Bronchus fibroblast of lung (primary cell): ENCODE measurements around the gene ASB3. TPM values are rescaled to one million over a fixed set of nuclear protein-coding genes. Genes with fewer than 3 reads are reported as not detected.

Experiments used
- total RNA-seq: library from RNA; depleted of rRNA; stranded (reverse); fragments of >200 nt; gene quantifications from 2 replicates; pipeline ENCODE4 v1.2.3, GENCODE V29; 2015

The ASB3 gene, protein sequence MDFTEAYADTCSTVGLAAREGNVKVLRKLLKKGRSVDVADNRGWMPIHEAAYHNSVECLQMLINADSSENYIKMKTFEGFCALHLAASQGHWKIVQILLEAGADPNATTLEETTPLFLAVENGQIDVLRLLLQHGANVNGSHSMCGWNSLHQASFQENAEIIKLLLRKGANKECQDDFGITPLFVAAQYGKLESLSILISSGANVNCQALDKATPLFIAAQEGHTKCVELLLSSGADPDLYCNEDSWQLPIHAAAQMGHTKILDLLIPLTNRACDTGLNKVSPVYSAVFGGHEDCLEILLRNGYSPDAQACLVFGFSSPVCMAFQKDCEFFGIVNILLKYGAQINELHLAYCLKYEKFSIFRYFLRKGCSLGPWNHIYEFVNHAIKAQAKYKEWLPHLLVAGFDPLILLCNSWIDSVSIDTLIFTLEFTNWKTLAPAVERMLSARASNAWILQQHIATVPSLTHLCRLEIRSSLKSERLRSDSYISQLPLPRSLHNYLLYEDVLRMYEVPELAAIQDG
- total RNA-seq, result 16.3 and 16.4 TPM in 2 replicates

GRCh38 chr2:53786705-53787613, at the start of gene ASB3, which contains the start of gene ERLEC1:
TSS of gene ASB3 (minus strand) at chr2:53786953. CDS start at chr2:53765572, 21,381 bp downstream.
TSS of gene ERLEC1 (plus strand) at chr2:53787044. CDS start at chr2:53787211, 167 bp downstream.

DNA sequence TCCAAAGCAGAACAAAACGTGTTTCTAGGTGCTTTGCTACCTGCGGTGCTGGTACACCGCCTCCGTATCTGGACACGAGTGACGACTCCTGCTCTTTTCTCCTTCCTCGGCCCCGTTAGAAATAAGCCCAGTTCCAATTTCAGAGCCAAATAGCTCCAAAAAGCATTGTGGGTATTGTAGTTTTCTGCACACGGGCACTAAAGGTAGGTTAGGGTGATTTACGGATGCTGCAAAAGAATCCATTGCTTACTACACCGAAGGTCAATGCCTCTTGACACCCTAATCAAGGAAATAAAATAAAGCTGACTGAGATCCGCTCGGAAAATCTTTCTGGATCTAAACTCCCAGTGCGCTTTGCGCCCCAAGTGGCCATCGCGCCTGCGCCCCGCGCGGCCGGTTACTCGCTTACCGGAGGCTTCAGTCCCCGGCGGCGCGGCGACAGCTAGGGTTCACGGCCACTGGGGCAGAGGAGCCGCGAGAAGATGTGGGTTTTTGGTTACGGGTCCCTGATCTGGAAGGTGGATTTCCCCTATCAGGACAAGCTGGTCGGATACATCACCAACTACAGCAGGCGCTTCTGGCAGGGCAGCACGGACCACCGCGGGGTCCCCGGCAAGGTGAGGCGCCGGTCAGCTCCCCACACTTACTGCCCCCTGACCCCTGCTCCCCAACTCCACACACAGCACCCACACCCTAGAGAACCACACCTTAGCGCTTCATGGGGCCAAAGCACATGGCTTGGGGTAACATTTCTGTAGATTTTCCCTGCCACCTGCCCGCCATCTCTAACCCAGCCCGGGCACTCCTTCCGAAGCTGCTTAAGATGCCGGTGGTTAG, 19.1 kb downstream of the ASB3 start, which contains the start of gene CHAC2:
Gene CHAC2 (plus strand): TSS at position 400 of the 837 bp plus-strand sequence. CDS start 83 bp downstream, at position 483.

Other genes with a start within 250 kb of the ASB3 start
- 7.9 and 8.5 TPM in 2 replicates for gene CHAC2, start 19.1 kb downstream of the ASB3 start, total RNA-seq
- gene ERLEC1, start 91 bp upstream of the ASB3 start, total RNA-seq, result 72.3 and 72.8 TPM in 2 replicates
- 0.67 and 0.89 TPM in 2 replicates for gene GPR75, start 73.0 kb upstream of the ASB3 start, total RNA-seq
- gene PSME4, start 184.0 kb upstream of the ASB3 start, total RNA-seq, result 14.4 and 18.0 TPM in 2 replicates